ENCODE results near the gene GSN.

DNA sequence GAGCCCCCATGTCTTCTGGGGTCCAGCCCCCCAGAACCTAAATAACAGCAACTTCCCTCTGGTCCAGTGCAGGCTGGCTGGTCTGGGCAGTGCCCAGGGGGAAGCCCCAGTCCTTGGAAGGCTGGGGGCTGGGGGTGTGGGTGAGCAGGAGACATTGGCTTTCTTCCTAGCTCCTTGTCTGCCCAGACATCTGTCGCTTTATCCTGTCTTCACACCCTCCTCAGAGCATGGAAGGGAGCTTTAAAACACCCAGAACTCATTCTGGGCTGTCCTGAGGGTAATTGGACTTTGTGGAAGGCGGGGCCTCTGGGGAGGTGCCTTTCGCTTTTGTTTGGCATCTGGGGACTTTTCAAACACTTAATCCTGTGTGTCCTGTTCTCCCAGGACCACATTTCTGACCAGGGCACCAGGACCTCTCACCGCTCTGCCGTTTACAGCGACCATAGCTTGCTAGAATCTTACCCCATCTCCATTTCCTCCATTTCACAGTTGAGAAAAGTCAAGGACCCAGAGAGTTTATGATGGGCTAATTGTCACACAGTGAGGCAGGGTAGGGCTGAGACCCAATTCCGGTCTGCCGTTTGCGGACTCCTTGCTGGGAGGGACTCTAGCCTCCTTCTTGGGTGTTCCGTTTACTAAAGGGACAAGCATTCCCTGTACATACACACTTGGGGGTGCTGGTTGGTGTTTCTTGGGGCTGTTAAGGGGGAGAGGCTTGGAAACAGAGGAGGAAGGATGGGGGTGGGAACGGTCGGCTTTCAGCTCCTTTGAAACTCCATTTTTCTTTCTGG is 1.1 kb downstream of the GSN start:
- TF ChIP-seq, protein P1, sequence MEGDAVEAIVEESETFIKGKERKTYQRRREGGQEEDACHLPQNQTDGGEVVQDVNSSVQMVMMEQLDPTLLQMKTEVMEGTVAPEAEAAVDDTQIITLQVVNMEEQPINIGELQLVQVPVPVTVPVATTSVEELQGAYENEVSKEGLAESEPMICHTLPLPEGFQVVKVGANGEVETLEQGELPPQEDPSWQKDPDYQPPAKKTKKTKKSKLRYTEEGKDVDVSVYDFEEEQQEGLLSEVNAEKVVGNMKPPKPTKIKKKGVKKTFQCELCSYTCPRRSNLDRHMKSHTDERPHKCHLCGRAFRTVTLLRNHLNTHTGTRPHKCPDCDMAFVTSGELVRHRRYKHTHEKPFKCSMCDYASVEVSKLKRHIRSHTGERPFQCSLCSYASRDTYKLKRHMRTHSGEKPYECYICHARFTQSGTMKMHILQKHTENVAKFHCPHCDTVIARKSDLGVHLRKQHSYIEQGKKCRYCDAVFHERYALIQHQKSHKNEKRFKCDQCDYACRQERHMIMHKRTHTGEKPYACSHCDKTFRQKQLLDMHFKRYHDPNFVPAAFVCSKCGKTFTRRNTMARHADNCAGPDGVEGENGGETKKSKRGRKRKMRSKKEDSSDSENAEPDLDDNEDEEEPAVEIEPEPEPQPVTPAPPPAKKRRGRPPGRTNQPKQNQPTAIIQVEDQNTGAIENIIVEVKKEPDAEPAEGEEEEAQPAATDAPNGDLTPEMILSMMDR (IDR thresholded peaks at IDR 0.05), result no peak
- TF ChIP-seq POLR2A (IDR thresholded peaks at IDR 0.05), result no peak

Measured in esophagus squamous epithelium (tissue), 4 donors.